Kidney (tissue), 14 donors: Measurements from ENCODE around the gene MUL1. TPM values are rescaled to one million over a fixed set of nuclear protein-coding genes. Genes with fewer than 3 reads are reported as not detected.

Source experiments
- DNase-seq, 5 donors: peaks; one replicate each; pipeline ENCODE4 v3.0.0-alpha.2; 2013 to 2020
- FAIRE-seq: peaks from 2 replicates; lab custom pipeline; 2012; peaks lifted over from hg19 to GRCh38; lab: Jason Lieb, UNC
- H3K27ac ChIP-seq, 2 donors: one replicate each; pipeline ENCODE4 v1.7.0; 2013; ENCODE audit warnings: low read depth in 2 of 2, low read length in 2 of 2, inconsistent platforms in 1 of 2
- H3K27me3 ChIP-seq: one replicate; pipeline ENCODE4 v1.7.1; 2013; ENCODE audit warnings: low read length, inconsistent platforms; ENCODE audit not compliant: control insufficient read depth, insufficient read depth
- H3K36me3 ChIP-seq, 3 donors: one replicate each; pipeline versions ENCODE4 v1.7.0 to v1.7.1; 2013; ENCODE audit warnings: low read length in 3 of 3, control low read depth in 1 of 3, inconsistent platforms in 1 of 3; ENCODE audit not compliant: insufficient read depth in 3 of 3, control insufficient read depth in 2 of 3
- H3K4me1 ChIP-seq, 3 donors: one replicate each; pipeline versions ENCODE4 v1.7.0 to v1.7.1; 2013; ENCODE audit warnings: low read length in 3 of 3, inconsistent platforms in 1 of 3, low read depth in 1 of 3; ENCODE audit not compliant: control insufficient read depth in 2 of 3, insufficient read depth in 2 of 3
- H3K4me3 ChIP-seq, 3 donors: one replicate each; pipeline versions ENCODE4 v1.7.0 to v1.8.1; 2013; ENCODE audit warnings: low read length in 3 of 3, control low read depth in 1 of 3, inconsistent platforms in 1 of 3
- H3K9ac ChIP-seq, 3 donors: one replicate each; pipeline versions ENCODE4 v1.7.0 to v1.7.1; 2013; ENCODE audit warnings: low read length in 3 of 3, control low read depth in 1 of 3, inconsistent platforms in 1 of 3
- H3K9me3 ChIP-seq, 3 donors: one replicate each; pipeline versions ENCODE4 v1.7.0 to v1.7.1; 2013; ENCODE audit warnings: low read length in 3 of 3, control low read depth in 1 of 3, inconsistent platforms in 1 of 3; ENCODE audit not compliant: control insufficient read depth in 2 of 3, insufficient read depth in 1 of 3
- intact Hi-C: fragments of 100-400 bp; cut with DNase I; formaldehyde crosslinking; loops from one replicate; pipeline ENCODE4 v1.11.1; 2022
- polyA plus RNA-seq: library from polyadenylated mRNA; stranded (reverse); fragments of 350-450 nt; fragmentation: Illumina TruSeq; extraction: RNeasy Lipid Tissue Mini Kit (QIAGEN cat#74804); gene quantifications from one replicate; pipeline ENCODE4 v1.2.3, GENCODE V29; 2014; ENCODE audit warnings: low read depth, low replicate concordance; ENCODE audit not compliant: insufficient read depth
- total RNA-seq: library from RNA; stranded (reverse); fragmentation: NEBNext Ultra II Directional; extraction: Animal tissue kit (Norgen Biotek cat#: 25700); gene quantifications from one replicate; pipeline ENCODE4 v1.2.1, GENCODE V29; 2021
- TF ChIP-seq, protein P1 (sequence below): IDR thresholded peaks from 3 replicates; pipeline ENCODE4 v1.5.1; 2012; ENCODE audit warnings: mild to moderate bottlenecking, moderate library complexity, borderline replicate concordance; ENCODE audit not compliant: insufficient read depth; ENCODE audit errors: extremely low read depth
- donor health status: control.
- donor health status: control.
- donor health status: control.
- donor health status: control.
- donor health status: control.
- donor health status: DM: yes; HTN: yes; CAD: no.
- donor health status: Normal renal cell carcinoma (clear cell type).

Gene MUL1
- total and polyA plus RNA-seq, 2 donors from 2014 or later, result 33.0 to 40.0 TPM

DNA sequence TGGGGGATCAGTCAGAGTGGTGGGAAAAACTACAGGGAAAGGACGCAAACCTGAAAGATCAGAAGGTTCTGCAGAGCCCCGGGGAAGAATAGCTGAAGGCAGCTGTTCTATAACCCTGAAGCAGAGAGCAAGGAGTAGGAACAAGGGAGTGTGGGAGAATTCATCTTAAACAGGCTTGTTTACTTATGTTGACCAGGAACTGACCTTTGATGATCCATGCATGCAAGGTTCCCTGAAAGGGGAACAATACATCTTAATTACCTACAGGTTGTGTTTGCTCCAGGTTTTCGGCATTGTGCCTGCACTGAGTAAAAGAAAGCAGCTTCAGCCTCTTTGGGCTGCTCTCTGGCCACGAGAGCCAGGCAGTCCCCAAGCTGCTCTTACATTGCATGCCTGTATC, 25.7 kb upstream of the MUL1 start:
- Histone ChIP-seq H3K9me3 (no peaks in the 10 kb centered on the region), H3K36me3 (no peaks in the 10 kb centered on the region), H3K4me1 (peaks cover 0 to 4% (median 0%) of the 10 kb centered on the region in 3 donors), H3K27ac (no peak overlapping the region), H3K4me3 (no peak overlapping the region), H3K9ac (no peak overlapping the region), H3K27me3 (no peaks in the 10 kb centered on the region)
- DNase-seq (peak in 3 of 5 donors; percentile 1 to 31 (median 25)), FAIRE-seq (no peak)
- intact Hi-C loops, result no loop called here
- TF ChIP-seq, protein P1, sequence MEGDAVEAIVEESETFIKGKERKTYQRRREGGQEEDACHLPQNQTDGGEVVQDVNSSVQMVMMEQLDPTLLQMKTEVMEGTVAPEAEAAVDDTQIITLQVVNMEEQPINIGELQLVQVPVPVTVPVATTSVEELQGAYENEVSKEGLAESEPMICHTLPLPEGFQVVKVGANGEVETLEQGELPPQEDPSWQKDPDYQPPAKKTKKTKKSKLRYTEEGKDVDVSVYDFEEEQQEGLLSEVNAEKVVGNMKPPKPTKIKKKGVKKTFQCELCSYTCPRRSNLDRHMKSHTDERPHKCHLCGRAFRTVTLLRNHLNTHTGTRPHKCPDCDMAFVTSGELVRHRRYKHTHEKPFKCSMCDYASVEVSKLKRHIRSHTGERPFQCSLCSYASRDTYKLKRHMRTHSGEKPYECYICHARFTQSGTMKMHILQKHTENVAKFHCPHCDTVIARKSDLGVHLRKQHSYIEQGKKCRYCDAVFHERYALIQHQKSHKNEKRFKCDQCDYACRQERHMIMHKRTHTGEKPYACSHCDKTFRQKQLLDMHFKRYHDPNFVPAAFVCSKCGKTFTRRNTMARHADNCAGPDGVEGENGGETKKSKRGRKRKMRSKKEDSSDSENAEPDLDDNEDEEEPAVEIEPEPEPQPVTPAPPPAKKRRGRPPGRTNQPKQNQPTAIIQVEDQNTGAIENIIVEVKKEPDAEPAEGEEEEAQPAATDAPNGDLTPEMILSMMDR, result no peak

DNA sequence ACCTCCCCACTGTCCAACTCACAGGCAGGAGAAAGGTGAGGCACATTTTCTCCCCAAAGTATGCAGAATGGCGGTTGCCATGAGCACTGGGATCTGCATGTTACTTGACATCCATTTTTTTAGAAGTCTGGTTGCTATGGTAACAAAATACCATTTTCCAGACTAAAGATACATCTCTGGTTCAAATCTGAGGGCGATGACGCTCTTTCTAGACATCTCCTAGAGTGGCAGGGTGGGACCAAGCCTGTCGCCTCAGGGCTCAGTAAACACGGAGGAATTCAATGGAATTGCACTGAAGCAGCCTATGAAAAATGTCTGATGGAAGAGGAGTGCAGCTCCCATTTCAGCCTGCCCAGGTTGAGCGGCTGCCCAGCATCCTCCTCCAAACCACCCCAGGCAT, 22.9 kb upstream of the MUL1 start:
- Histone ChIP-seq H3K27ac (no peak overlapping the region), H3K4me3 (no peak overlapping the region), H3K9ac (no peak overlapping the region), H3K36me3 (no peaks in the 10 kb centered on the region), H3K27me3 (no peaks in the 10 kb centered on the region), H3K4me1 (peaks cover 0 to 4% (median 0%) of the 10 kb centered on the region in 3 donors), H3K9me3 (no peaks in the 10 kb centered on the region)
- intact Hi-C loops, result no loop called here
- FAIRE-seq (no peak), DNase-seq (no peak)
- TF ChIP-seq, protein P1, result no peak

- H3K9me3 ChIP-seq, result no peaks in the 10 kb centered on the region
- no peak overlapping the region for H3K4me3 ChIP-seq
- TF ChIP-seq, protein P1, result no peak
- H3K9ac ChIP-seq, result no peak overlapping the region
- no peak for FAIRE-seq
- H3K4me1 ChIP-seq, result peaks cover 0 to 4% (median 0%) of the 10 kb centered on the region in 3 donors
- no peaks in the 10 kb centered on the region for H3K27me3 ChIP-seq
- DNase-seq, result no peak
- intact Hi-C loops, result no loop called here
- no peak overlapping the region for H3K27ac ChIP-seq
- no peaks in the 10 kb centered on the region for H3K36me3 ChIP-seq
These were observed 22.4 kb upstream of the MUL1 start for GRCh38 chr1:20530306-20530705.

- H3K4me1 ChIP-seq, result no peaks in the 10 kb centered on the region
- H3K4me3 ChIP-seq, result no peak overlapping the region
- H3K27ac ChIP-seq, result no peak overlapping the region
- TF ChIP-seq, protein P1, result no peak
- H3K9ac ChIP-seq, result no peak overlapping the region
- H3K9me3 ChIP-seq, result no peaks in the 10 kb centered on the region
- intact Hi-C loops, result no loop called here
- DNase-seq (no peak), FAIRE-seq (no peak)
- no peaks in the 10 kb centered on the region for H3K27me3 ChIP-seq
- no peaks in the 10 kb centered on the region for H3K36me3 ChIP-seq
These were observed 20.3 kb upstream of the MUL1 start for GRCh38 chr1:20528221-20528620.
